DMS 273 (cell line): ENCODE measurements around the gene CNTNAP2.

ENCODE experiments used
- DNase-seq: peaks from one replicate; lab custom pipeline; 2025; ENCODE audit not compliant: unreplicated experiment; lab: John Stamatoyannopoulos, UW

The CNTNAP2 gene

DNA sequence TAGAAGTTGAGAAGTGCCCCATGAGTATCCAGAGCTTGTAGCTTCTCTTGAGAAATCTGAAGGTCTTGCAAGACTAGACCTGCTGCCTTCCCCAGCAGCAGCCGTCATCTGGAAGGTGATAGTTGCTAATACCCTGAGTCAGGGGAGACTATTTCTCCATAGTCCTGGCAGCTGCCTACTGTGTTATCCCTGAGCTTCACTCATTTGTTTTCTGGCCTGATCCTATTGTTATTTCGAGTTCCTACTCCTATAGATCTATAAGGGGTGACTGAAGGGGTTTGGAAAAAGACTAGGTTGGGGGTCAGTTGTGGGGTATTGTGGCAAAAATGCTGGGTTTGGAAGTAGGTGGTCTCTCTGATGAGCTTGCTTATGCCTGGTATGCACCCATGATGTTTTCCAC lies 297.8 kb downstream of the CNTNAP2 start:
- no peak for DNase-seq

DNA sequence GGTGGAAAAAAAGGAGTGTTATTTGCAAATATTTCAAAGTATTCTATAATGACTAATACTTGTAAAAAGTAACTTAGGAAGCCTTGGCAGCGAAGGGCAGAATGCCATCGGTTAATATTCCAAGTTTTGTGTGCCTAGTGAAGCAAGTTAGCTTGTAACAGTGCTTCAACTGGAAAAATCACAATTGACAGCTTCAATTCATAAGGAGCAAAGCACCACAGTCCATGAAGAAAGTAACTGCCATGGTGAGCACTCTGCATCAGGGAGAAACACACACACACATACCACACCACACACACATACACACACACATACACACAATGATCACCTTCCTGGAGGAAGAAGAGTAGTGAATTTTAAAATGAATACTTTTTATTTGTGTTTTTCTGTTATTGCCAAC lies 298.3 kb downstream of the CNTNAP2 start:
- DNase-seq, result no peak

DNA sequence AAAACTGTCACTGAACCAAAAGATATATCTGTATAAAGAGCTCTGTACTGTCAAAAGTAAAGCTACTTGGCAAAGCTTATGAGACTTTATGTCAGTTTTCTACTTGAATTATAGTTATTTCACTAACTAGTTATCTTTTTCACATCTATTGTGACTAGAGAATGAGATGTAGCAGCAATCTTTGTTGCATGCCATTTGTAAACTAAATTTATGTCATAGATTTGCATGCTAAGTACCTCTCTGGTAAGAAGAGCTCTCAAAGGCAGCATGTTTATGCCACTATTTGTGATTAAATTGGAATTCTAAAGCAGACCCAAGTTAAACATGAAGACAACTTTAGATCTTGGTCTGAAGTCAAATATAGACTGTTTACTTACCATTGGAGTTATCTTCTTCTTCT lies 300.6 kb downstream of the CNTNAP2 start:
- no peak for DNase-seq

DNA sequence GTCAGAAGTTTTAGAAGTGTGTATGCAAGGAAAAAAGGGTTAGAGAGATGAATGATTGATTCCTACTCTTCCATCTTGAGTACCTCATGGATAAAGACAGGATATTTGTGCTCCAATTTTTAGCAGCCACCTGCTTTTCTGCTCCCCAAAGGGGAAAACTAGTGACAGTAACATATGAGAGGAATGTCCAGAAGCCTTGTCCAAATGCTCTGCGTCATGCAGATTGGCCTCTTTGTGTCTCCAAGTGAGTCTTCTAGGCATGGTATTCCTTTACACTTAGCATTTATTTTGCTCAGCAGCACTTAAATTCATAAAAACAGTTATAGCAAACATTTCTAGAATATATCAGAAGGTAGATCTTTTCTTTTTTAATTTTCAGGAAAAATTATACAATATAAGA lies 306.8 kb downstream of the CNTNAP2 start:
- no peak for DNase-seq

DNA sequence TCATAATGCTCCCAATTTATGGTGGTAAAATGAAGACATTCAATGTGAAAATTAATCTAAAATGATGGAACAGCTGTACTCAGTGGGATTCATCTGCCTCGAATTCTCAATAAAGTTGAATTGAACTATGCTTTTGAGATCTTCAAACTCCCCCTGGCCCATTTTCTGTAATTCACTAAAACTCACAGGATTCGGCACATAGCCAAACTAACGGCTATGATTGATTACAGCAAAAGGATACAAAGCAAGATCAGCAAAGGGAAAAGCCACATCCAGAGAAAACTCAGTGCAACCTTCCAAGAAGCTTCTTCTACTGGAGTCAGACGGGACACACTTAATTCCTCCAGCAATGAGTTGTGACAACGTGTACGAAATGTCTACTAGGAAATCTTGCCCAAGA lies 307.5 kb downstream of the CNTNAP2 start:
- DNase-seq, result no peak

DNA sequence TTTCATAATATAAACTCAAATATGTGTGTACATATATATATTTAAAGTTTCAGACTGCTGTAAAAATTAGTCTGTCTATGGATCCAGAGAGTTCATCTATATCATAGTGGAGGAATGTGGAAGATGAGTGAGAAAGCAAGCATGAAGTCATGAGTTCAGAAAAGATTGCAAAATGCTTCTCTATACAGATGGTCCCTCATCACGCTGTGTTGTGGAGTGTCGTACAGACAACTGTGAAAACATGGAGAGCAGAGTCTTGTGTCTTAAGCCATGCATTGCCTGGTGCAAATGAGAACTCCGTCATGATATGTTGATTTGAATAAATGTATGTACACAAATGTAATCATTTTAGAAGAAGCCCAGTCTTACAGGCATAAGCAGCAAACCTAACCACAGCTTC lies 316.9 kb downstream of the CNTNAP2 start:
- no peak for DNase-seq

DNA sequence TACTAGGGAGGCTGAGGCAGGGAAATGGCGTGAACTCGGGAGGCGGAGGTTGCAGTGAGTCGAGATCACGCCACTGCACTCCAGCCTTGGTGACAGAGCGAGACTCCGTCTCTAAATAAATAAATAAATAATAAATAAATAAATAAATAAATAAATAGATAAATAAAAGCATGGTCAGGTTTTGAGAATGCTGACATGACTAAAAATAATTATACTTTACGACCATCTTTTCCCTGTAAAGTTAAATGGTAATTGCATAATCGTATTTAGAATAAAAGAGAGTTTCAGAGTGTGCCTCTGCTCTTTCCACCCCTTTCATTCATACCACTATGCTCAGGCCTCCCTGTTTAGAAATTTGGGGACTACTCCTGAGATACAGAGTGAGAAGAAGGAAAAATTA lies 326.5 kb downstream of the CNTNAP2 start:
- no peak for DNase-seq

DNA sequence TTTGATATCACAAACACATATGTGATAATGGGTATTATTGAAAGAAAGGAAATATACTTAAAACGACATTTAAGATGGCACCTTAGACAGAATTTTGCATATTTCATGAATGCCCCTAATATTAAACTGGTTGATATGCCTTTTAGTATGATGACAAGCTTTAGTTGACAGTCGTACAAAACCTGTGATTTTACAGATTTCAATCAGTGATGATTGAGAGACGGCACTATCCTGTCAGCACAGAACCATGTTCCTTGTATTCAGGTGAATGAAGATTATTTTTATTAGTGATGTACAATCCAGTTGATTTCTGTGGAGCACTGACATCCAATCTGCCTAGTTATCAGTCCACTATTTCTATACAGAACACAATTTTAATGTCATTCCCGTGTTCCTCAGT lies 333.0 kb downstream of the CNTNAP2 start:
- DNase-seq, result no peak

DNA sequence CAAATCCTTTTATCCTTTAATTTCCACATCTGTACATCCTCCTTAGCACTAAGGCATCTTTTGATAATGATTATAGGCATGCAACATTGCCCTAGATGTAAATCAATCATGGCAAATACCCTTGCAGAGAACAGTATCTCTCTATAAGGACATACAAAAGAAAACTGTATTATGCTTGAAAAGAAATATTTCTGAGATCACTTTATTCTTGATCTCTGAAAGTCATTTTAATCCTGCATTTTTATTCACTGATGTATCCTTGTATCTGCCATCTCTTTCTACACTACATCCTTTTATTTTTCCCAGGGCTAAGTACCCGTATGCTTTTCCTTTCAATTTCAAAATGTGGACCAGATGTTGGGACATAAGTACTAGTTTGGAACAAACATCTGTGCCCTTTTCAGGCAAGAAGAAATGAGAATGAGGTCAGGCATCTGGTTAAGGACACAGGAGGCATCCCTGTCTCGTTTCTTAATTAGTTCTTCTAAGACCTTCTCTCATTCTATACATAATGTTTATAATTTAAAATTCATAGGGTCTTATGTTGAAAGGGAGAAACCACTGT lies 338.6 kb downstream of the CNTNAP2 start:
- peak; percentile 1 for DNase-seq

DNA sequence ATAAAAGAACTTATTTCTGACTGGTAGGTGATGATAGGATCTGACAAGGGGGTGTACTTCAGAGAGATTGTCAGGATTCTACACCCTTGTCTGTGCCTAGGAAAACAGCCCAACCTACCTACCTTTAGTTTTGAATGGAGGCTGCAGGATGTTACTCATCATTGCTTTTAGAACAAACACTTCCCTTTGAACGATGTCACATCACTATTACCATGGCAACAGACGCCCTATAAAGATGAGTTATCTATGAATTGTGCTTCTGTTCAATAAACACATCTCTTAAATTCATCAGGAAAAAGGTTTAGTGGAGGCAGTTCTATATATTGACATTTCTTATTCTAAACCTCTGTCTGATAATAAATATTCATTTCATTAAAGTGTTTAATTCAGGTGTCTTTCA lies 362.4 kb downstream of the CNTNAP2 start:
- no peak for DNase-seq

DNA sequence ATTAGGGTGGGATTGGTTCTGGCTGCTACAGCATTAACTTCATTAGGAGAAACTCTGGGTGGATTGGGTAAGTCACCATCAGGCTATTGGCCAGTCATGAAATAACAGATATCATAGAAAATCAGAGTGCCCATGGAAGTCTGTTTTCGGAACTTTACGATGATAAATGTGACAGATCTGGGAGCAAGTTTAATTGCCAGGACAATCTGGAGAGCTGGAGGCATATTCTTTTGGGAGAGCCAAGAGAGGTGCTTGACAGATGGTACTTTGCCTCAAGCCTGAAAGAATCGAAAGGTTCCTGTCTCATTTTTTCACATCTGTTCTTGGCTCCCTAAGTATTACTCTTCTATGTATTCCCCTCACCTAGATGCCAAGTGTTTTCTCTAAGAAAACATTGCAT lies 369.9 kb downstream of the CNTNAP2 start:
- DNase-seq, result peak; percentile 49

DNA sequence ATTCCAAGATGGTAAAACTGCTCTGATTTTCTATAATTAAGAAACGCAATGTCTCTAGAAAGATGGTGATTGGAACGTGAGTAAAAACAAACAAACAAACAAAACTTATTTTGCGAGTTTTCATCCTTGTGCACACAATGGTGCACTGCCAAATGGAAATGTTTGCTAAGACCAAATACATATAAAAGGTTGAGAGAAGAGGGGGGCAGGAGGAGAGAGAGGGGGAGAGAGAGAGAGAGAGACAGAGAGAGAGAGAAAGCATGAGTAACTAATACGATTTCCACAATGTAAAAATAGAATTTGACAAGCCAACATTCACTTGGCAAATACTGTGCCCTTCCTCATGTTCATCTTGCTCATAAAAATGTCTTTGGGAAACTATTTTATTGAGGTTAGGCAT lies 375.4 kb downstream of the CNTNAP2 start:
- no peak for DNase-seq

DNA sequence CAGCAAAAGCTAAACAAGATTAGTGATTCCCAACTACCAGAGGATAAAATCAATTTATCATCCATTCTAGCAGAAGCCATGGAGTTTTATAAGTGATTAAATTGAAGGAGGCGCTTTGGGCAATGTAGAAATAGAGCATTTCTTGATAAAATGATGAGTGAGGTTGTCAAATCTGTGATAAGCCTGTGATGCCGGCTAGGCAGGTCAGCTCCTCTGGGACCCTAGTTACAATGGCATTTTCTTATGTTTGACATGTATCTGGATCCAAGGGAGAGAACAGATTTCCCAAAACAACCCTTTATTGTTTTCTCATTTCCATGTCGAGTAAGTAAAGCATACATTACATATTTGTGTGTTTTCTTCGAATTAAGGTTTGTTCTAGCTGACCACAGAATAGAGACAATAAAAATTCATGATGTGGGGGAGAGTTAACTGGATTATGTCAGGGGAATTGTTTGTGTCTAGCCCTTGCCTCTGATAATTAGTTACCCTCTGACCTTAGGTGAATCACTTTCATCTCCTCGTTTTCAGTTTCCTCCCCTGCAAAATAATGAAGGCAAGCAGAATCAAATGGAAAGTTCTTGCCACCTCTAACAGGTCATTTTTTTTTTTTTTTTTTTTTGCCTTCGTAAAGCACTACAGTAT lies 378.5 kb downstream of the CNTNAP2 start:
- DNase-seq, result no peak

DNA sequence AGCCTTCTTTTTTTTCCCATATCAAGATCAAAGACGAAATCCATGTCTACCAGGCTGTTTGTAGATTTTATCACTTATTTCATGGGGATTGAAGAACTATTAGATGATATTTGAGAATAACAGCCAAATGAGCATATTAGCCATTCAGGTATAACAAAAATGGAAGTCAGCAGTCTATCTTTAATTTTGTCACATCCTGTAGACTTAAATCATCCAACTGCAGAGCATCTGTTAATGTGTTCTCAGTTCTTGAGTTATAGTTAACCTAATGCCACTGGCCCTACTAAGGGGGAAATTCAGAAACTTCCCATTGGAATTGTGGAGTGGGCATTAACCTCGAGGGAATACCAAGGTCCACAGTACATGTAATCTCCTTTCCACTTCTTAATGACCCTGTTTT lies 380.1 kb downstream of the CNTNAP2 start:
- DNase-seq, result no peak

DNA sequence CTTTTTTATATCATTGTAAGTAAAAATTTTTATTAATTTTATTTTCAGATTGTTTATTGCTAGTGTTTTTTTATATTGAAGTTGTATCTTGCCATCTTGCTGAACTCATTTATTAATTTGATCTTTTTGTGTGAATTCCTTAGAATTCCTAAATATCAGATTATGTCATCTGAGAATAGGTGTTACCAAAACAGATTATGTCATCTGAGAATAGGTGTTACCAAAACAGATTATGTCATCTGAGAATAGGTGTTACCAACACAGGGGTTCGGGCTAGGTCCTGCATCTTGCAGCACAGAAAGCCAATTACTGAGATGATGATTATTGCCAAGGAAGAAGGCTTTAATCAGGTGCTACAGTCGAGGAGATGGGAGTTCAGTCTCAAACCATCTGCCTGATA lies 383.4 kb downstream of the CNTNAP2 start:
- no peak for DNase-seq

DNA sequence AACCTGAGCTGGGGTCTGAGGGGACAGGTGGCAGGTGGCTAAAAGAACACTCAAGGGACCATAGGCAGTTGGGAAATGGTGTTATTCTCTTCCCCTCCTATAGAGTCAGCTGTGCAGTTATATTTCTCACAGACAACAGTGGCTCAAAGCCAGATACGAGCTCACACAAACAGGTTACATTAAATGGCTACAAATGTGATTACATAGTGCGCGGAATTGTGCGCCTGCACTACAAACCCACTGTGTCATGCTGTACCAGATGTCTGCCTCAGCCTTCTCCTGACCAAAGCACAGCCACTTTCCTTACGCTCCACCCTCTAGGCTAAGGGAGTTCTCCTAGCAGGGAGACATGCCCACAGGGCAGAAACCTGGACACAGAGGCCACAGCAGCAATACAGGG lies 387.2 kb downstream of the CNTNAP2 start:
- DNase-seq, result no peak

DNA sequence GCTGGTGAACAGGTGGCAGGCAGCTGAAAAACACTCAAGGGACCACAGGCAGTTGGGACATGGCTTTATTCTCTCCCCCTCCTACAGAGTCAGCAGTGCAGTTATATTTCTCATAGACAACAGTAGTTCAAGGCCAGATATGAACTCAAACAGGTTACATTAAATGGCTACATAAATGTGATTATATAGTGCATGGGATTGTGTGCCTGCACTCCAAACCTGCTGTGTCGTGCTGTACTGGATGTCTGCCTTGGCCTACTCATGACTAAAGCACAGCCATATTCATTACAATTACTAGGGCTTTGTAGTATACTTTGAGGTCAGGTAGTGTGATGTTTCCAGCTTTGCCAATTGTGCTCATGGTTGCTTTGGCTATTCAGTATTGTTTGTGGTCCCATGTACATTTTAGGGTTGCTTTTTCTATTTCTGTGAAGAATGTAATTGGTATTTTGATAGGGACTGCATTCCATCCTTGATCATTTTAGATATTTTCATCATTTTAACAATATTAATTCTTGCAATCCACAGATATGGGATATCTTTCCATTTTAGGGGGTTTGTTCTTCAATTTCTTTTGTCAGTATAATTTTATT lies 393.6 kb downstream of the CNTNAP2 start:
- no peak for DNase-seq

DNA sequence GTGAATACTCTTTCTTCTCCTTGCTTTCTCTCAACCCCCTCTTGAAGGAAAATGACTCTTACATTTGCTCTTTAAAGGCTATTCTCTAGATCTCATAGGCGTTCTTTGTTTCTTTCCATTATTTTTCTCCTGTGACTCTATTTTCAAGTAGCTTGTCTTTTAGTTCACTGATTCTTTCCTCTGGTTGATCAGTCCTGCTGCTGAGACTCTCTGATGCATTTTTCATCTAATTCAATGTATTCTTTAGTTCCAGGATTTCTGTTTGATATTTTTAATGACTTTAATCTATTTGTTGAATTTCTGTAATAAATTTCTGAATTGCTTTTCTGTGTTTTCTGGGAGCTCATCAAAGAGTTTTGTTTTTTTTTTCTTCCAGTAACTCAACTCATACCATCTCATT lies 397.7 kb downstream of the CNTNAP2 start:
- DNase-seq, result no peak

DNA sequence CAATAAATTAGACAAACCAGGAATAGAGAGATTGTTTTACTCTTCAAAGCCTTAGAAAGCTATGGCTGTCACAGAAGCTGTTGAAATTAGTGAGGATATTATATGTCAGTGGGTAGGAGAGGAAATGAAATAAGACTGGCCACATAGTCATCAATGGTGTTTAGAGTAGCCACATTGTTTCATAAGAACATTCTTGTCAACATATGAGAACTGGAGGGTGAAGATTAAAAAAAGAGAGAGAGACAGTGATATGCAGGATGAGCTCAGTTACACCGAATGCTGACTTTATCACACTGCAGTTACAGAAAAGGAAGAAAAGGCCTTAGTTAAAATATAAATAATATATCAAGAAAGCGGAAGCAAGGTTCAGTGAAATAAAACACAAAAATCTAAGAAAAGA lies 412.0 kb downstream of the CNTNAP2 start:
- no peak for DNase-seq

DNA sequence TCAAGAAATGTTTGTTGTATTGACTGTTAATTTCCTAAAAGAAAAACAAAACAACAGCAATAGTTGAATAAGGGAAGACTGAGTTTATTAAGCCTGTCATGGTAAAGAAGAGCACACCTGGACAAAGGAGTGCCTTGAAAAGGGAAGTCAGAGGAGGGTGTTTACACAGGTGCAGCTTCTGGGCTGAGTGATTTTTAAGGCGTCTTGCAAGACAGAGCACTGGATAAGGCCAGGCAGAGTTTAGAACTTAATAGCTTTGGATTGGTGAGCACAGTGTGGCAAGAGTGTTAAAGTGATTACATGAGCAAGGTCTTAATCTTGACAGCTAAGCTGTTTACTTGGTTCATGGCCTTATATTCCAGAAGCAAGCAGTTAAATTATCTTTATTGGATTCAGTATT lies 423.2 kb downstream of the CNTNAP2 start:
- no peak for DNase-seq

DNA sequence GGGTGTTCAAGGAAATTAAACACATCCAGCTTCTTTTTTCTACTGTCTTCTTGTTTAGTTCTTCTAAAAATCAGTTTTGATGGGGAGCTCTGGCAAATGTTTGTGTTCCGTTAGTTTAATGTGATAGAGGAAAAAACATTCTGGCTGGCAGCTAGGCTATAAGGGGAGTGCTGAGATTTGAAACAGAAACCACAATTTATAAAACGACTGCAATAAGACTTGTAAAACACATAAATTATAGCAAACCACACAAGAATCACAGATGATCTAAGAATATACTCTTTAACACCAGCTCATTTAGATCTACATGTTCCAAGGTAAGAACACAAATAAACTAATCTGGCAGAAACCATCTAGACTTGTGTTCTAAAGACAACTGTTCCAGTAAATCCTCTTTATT lies 425.5 kb downstream of the CNTNAP2 start:
- DNase-seq, result no peak

DNA sequence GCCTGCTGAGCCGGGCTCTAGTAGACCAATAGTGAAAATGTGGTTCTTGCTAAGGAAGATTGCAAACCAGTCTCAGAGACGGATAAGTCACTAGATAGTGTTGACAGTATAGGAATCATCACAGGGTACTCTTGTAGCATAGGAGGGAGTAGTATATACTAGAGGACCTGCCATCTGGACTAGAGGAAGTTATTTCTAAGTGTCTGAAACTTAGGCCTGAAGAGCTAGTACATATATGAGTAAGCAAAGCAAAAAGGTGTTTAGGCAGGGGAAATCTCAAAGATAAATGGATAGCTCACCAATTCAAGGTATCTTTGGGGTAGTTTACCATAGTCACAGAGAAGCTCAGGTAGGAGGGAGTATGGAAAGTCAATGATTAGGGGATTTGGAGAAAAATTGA lies 428.1 kb downstream of the CNTNAP2 start:
- DNase-seq, result no peak

DNA sequence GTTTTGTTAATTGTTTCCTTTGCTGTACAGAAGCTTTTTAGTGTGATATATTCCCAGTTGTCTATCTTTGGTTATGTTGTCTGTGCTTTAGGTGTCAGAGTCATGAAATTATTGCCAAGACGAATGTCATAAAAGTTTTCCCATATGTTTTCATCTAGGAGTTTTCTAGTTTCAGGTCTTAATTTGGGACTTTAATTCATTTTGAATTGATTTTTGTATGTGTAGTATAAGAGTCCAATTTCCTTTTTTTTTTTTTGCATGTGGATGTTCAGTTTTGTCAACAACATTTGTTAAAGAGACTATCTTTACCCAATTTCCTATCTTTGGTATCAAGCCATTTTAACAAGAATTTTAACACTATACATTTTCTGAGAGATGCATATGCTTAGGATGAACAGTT lies 432.2 kb downstream of the CNTNAP2 start:
- no peak for DNase-seq
